Kidney epithelial cell (primary cell): ENCODE measurements around the gene PLXNC1. TPM values are rescaled to one million over a fixed set of nuclear protein-coding genes. Genes with fewer than 3 reads are reported as not detected.

Experiments
- DNase-seq: peaks from one replicate; pipeline ENCODE4 v3.0.0-alpha.2; 2010; ENCODE audit warnings: low read depth
- H3K27me3 ChIP-seq: 2 replicates; pipeline ENCODE4 v1.6.0; 2011; ENCODE audit warnings: low read length; ENCODE audit not compliant: control insufficient read depth, insufficient read depth
- H3K36me3 ChIP-seq: 2 replicates; pipeline ENCODE4 v1.5.1; 2011; ENCODE audit warnings: low read length; ENCODE audit not compliant: control insufficient read depth, insufficient read depth
- H3K4me3 ChIP-seq: 2 replicates; pipeline ENCODE4 v1.5.1; 2011; ENCODE audit warnings: low read depth, mild to moderate bottlenecking, control low read depth, low read length
- CTCF ChIP-seq: IDR thresholded peaks from 2 replicates; pipeline ENCODE4 v1.5.1; 2011; ENCODE audit warnings: mild to moderate bottlenecking, moderate library complexity, low read length, control low read depth, inconsistent platforms; ENCODE audit not compliant: insufficient read depth, poor library complexity, severe bottlenecking
- total RNA-seq: library from RNA; depleted of rRNA; stranded (reverse); fragments of >200 nt; gene quantifications from 2 replicates; pipeline ENCODE4 v1.2.3, GENCODE V29; 2015

Gene PLXNC1
- total RNA-seq, 1 donor from 2014 or later, result 0.21 TPM

- TF ChIP-seq CTCF, result no peak
- no peak overlapping the region for H3K4me3 ChIP-seq
- DNase-seq, result no peak
- H3K27me3 ChIP-seq, result no peaks in the 10 kb centered on the region
- no peaks in the 10 kb centered on the region for H3K36me3 ChIP-seq
These were observed 101.8 kb downstream of the PLXNC1 start for GRCh38 chr12:94250130-94250529.

- Histone ChIP-seq H3K27me3 (no peaks in the 10 kb centered on the region), H3K36me3 (no peaks in the 10 kb centered on the region), H3K4me3 (no peak overlapping the region)
- no peak for DNase-seq
- no peak for TF ChIP-seq CTCF
These were observed 105.9 kb downstream of the PLXNC1 start for GRCh38 chr12:94254270-94254669.

- TF ChIP-seq CTCF, result no peak
- H3K27me3 ChIP-seq, result no peaks in the 10 kb centered on the region
- no peaks in the 10 kb centered on the region for H3K36me3 ChIP-seq
- DNase-seq, result no peak
- no peak overlapping the region for H3K4me3 ChIP-seq
These were observed 106.6 kb downstream of the PLXNC1 start for GRCh38 chr12:94255006-94255405.

GRCh38 chr12:94255428-94255827 is 107.1 kb downstream of the PLXNC1 start:
- Histone ChIP-seq H3K36me3 (no peaks in the 10 kb centered on the region), H3K27me3 (no peaks in the 10 kb centered on the region), H3K4me3 (no peak overlapping the region)
- no peak for TF ChIP-seq CTCF
- no peak for DNase-seq

- no peak for DNase-seq
- Histone ChIP-seq H3K36me3 (no peaks in the 10 kb centered on the region), H3K4me3 (no peak overlapping the region), H3K27me3 (no peaks in the 10 kb centered on the region)
- TF ChIP-seq CTCF, result no peak
These were observed 110.2 kb downstream of the PLXNC1 start for GRCh38 chr12:94258593-94258992.

GRCh38 chr12:94260017-94260416 is 111.6 kb downstream of the PLXNC1 start:
- TF ChIP-seq CTCF, result no peak
- Histone ChIP-seq H3K36me3 (no peaks in the 10 kb centered on the region), H3K27me3 (no peaks in the 10 kb centered on the region), H3K4me3 (no peak overlapping the region)
- no peak for DNase-seq
